Measurements from ENCODE around the gene ADARB2.

Gene ADARB2

GRCh38 chr10:1187855-1188557 is 549.3 kb downstream of the ADARB2 start:
- DNase-seq (ENCODE audit: low spot score), result peak; percentile 12

GRCh38 chr10:1187151-1187854 is 550.0 kb downstream of the ADARB2 start:
- peak; percentile 9 for DNase-seq (ENCODE audit: low spot score)

GRCh38 chr10:1186683-1186990 is 550.7 kb downstream of the ADARB2 start:
- DNase-seq (ENCODE audit: low spot score), result no peak

- no peak for DNase-seq (ENCODE audit: low spot score)
Observed at GRCh38 chr10:1185911-1186682, 551.2 kb downstream of the ADARB2 start.

GRCh38 chr10:1184541-1185430 is 552.5 kb downstream of the ADARB2 start:
- no peak for DNase-seq (ENCODE audit: low spot score)

GRCh38 chr10:1183701-1184100 is 553.6 kb downstream of the ADARB2 start:
- DNase-seq (ENCODE audit: low spot score), result no peak

- DNase-seq (ENCODE audit: low spot score), result no peak
Observed at GRCh38 chr10:1183033-1183396, 554.3 kb downstream of the ADARB2 start.

- no peak for DNase-seq (ENCODE audit: low spot score)
Observed at GRCh38 chr10:1182280-1183032, 554.9 kb downstream of the ADARB2 start.

GRCh38 chr10:1180836-1181235 is 556.5 kb downstream of the ADARB2 start:
- no peak for DNase-seq (ENCODE audit: low spot score)

GRCh38 chr10:1180071-1180730 is 557.1 kb downstream of the ADARB2 start:
- no peak for DNase-seq (ENCODE audit: low spot score)

GRCh38 chr10:1179346-1180070 is 557.8 kb downstream of the ADARB2 start:
- no peak for DNase-seq (ENCODE audit: low spot score)

GRCh38 chr10:1178506-1178905 is 558.8 kb downstream of the ADARB2 start:
- no peak for DNase-seq (ENCODE audit: low spot score)

GRCh38 chr10:1177936-1178335 is 559.4 kb downstream of the ADARB2 start:
- no peak for DNase-seq (ENCODE audit: low spot score)

GRCh38 chr10:1175956-1176565 is 561.3 kb downstream of the ADARB2 start:
- no peak for DNase-seq (ENCODE audit: low spot score)

GRCh38 chr10:1174022-1174421 is 563.3 kb downstream of the ADARB2 start:
- DNase-seq (ENCODE audit: low spot score), result no peak

GRCh38 chr10:1173091-1173490 is 564.2 kb downstream of the ADARB2 start:
- no peak for DNase-seq (ENCODE audit: low spot score)

GRCh38 chr10:1172256-1172984 is 564.9 kb downstream of the ADARB2 start:
- DNase-seq (ENCODE audit: low spot score), result no peak

- no peak for DNase-seq (ENCODE audit: low spot score)
Observed at GRCh38 chr10:1171586-1171985, 565.7 kb downstream of the ADARB2 start.

- DNase-seq (ENCODE audit: low spot score), result no peak
Observed at GRCh38 chr10:1171182-1171581, 566.1 kb downstream of the ADARB2 start.

Measured in cerebellar cortex (tissue), 1 donor.